Activated T-cell treated with anti-CD3 and anti-CD28 coated beads for 1 hour (primary cell): Measurements from ENCODE around the gene SPON1.
"Not testable (repeated sequence)": the region's sequence is repeated elsewhere in the genome, so short reads cannot be mapped to it uniquely, and the experiment has no call there.

Source experiments
- DNase-seq: peaks from one replicate; pipeline ENCODE4 v3.0.0-alpha.2; 2020; ENCODE audit warnings: low read depth

SPON1 gene

GRCh38 chr11:14278869-14279268 is 316.3 kb downstream of the SPON1 start:
- not testable (repeated sequence) for DNase-seq

DNA sequence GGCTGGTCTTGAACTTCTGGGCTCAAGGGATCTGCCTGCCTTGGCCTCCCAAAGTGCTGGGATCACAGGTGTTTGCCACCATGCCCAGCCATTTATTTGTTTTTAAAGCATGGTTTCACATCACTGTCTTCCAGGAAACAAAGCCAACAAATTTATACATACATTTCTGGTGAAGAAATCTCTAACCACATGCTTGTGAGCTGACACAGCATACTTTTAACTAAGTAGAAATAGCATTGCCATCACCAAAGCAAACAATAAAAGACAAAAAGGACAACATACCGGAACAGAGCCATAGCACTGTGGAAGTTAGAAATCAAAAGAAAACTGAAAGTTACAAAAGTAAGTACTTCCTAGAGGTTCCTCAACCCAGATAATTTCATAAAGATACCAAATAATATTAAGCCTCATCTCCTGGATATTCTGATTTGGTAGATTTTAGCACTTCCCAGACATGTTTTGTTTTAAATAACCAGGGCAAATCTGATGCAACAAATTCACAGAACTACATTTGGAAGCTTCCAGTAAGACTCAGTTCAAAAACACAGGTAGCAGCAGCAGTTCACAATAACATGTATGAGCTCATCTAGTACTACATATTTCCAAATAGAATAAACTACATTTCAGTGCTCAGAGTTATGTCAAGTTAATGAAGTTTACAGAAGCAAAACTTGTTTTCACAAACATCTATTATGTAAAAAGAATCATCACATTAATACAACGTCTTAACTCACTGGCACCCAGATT is 325.8 kb downstream of the SPON1 start:
- DNase-seq, result no peak

GRCh38 chr11:14290422-14290821 is 327.9 kb downstream of the SPON1 start:
- DNase-seq, result no peak

- no peak for DNase-seq
Measured at GRCh38 chr11:14299921-14300320, 337.4 kb downstream of the SPON1 start.

DNA sequence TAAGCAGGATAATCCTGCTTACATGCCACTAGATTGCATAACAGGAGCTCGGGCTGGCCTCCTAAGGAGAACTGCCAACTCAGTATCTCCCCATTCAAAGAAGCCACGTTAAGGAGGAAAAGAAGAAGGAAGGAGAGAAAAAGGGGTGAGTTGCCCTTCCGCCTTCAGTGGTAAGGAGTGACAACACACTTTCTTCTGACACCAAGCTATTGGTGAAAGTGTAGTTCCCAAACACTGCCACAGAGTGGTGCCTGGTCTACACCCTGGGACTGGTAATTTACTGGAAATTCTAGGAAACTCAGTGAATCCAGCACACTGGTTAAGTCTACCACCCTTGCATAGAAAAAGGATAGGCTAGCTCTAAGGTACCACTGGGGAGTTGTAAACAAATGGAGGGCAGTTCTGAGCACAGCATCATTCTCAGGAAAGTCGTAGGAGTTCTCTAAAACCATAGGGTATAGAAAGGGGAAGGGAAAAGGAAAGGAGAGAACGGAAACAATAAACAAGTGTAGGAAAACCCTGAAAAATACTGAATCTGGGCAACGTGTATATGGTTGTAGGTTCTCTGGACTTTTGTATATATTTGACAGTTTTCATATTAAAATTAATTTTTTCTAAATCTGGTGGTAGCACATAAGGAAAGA is 338.3 kb downstream of the SPON1 start:
- peak; percentile 7 for DNase-seq

- DNase-seq, result no peak
Measured at GRCh38 chr11:14304601-14305000, 342.1 kb downstream of the SPON1 start.

DNA sequence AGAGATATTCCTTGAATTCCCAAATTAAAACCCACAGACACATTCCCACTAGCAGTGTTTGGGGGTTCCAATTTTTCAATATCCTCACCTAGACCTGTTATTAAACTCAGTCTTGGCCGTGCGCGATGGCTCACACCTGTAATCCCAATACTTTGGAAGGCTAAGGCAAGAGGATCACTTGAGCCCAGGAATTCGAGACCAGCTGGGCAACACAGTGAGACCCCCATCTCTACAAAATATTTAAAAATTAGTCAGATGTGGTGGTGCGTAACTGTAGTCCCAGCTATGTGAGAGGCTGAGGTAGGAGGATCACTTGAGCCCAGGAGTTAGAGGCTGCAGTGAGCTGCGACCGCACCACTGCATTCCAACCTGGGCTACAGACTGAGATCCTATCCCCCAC is 343.1 kb downstream of the SPON1 start:
- no peak for DNase-seq

GRCh38 chr11:14306481-14306880 is 344.0 kb downstream of the SPON1 start:
- no peak for DNase-seq

DNA sequence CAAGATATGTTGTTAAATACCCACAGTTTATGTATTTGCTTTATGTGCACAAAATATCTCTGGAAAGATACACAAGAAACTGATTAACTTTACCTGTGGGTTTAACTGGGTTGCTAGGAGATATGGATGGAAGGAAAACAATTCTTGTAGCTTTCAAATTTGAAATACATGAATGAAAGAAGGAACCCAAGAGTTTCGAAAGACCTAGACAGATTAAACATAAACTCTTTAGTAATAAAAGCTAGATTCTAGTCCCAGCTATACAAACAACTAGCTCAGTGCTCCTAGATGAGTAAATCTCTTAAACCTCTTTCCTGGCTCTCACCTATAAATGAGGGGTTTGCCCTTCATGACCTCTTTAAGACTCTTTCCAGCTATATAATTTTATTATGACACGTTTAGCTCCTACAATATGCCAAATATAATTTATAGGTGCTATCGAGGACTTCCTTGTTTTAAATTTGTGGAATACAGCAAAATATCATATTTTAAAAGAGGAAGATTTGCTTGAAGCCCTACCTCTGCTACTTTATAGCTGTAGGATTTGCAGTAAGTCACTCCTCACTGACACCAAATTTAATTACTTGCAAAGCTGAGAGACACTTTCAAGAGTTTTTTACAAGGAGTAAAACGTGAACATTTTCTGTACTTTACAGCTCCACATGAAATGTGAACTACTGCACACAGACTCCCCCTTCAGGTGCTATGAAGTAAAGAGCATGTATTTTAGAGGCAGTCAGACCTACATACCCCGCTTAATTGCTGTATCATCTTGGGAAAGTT is 345.8 kb downstream of the SPON1 start:
- no peak for DNase-seq

DNA sequence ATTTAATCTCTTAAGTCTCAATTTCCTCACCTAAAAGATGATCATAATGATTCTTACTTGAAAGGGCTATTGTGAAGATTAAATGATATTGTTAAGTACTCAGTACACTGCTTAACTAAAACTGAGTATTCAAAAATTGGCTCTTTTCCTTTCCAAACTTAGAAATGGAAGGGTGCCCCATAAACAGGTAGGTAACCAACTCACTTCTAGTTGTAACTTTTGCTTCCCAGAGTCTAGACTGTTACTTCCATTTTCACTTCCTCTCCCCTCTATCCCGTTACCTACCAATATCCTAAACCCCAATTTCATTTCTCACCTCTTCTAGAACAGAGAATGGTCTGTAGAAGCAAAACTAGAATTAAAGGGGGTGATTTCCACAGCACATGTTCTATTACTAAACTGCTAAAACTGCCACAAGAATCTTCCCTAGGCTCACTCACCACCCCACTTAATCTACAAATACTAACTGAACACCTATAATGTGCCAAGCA is 346.4 kb downstream of the SPON1 start:
- no peak for DNase-seq

GRCh38 chr11:14309425-14310192 is 347.1 kb downstream of the SPON1 start:
- DNase-seq, result no peak

GRCh38 chr11:14310679-14311078 is 348.2 kb downstream of the SPON1 start:
- no peak for DNase-seq

GRCh38 chr11:14312736-14313438 is 350.4 kb downstream of the SPON1 start:
- DNase-seq, result no peak

DNA sequence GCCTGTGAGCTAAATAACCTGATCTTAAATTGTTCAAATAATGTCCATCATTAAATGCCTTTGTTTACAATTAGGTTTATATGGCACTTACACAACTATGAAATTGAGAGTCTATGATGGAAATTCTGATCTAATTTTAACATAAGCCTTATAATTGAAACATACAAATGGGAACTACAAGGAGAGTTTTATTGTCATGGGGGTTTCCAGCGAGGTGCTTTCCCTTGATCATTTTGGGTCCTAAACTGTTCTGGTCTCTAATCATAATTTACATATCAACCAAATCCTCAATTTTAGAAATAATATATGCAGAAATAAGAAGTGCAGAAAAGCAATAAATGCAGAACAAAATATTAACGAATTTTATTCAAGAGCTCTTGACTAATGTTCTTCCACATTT is 351.6 kb downstream of the SPON1 start:
- no peak for DNase-seq

- DNase-seq, result no peak
Measured at GRCh38 chr11:14315130-14315529, 352.6 kb downstream of the SPON1 start.
